Dedifferentiated amniotic fluid mesenchymal stem cell (primary cell): ENCODE results near the gene NPAS3.
"Not testable (repeated sequence)": the region's sequence is repeated elsewhere in the genome, so short reads cannot be mapped to it uniquely, and the experiment has no call there.

Source experiments
- DNase-seq: peaks from one replicate; pipeline ENCODE4 v3.0.0-alpha.2; 2016; ENCODE audit errors: extremely low spot score

NPAS3 gene

DNA sequence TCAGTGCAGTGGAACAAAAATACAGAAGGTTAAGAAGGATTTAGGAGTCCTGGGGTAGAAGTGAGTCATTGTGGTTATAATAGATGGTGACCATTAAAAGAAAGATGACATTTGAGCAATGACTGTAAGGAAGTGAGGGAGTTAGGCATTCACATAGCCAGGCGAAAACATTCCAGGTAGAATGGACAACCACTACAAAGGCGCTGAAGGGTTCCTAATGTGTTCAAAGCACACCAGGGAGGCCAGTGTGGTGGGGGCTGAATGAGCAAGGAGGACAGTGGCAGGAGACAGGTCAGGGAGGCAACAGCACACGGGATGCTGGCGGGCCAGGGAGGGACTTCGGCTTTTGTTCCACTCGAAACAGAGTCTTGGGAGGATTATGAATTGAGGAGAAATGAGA lies 129.9 kb downstream of the NPAS3 start:
- no peak for DNase-seq

DNA sequence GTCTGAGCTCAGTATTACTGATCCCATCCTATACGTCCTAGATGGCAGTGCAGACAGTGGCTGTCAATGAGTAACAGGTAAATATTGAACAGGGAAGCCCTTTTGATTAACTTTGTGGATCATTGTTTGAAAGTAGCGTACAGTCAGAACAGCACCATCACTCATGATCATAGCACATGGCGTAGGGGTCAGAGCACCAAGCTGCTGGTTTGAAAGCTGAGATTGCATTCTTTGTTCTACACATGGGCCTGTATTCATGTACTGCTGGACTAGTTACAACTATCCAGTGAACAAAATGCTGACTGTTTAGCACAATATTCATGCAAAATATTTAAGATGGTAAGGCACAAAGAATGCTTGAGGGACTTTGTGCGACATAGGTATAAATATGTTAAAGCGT lies 131.8 kb downstream of the NPAS3 start:
- DNase-seq = no peak

GRCh38 chr14:33073023-33073422 lies 134.3 kb downstream of the NPAS3 start:
- no peak for DNase-seq

DNA sequence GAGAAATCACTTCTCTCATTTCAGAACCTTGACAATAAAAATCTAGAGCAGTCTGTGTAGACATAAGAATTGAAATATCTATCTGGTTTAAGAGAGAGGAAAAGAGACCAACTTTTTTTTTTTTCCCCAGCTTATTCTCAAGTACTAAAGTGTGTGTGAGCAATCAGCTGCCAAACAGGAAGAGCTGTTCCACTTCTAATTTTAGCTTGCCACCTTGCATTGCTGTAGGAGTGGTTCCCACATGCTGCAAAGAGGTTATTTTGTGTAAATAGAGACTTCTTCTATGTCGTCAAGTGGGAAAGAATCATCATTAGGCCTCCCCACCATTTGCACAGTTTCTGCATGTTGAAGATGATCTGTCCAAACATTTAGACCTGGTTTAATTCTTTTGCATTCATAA lies 142.6 kb downstream of the NPAS3 start:
- no peak for DNase-seq

- no peak for DNase-seq
Observed at GRCh38 chr14:33085799-33086198, 147.1 kb downstream of the NPAS3 start.

- not testable (repeated sequence) for DNase-seq
Observed at GRCh38 chr14:33088274-33088673, 149.6 kb downstream of the NPAS3 start.

DNA sequence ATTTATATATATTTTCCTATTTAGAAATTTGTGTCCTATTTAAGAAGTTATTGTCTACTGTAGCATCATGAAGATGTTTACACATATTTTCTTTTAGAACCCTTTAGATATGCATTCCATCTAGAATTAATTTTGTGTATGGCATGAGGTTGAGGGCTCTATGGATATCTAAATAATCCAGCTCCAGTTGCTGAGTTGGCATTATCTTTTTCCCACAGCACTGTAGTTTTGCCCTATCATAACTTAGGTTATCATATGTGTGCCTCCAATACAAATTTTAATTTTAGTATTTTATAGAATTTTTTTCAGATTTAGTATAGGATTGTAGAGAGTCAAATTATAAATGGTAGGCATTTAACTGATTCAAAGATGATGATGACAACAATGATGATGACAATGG lies 159.3 kb downstream of the NPAS3 start:
- DNase-seq = no peak

- no peak for DNase-seq
Observed at GRCh38 chr14:33103489-33103888, 164.8 kb downstream of the NPAS3 start.

GRCh38 chr14:33103966-33104365 lies 165.3 kb downstream of the NPAS3 start:
- DNase-seq = no peak

- DNase-seq = no peak
Observed at GRCh38 chr14:33110737-33111443, 172.2 kb downstream of the NPAS3 start.

DNA sequence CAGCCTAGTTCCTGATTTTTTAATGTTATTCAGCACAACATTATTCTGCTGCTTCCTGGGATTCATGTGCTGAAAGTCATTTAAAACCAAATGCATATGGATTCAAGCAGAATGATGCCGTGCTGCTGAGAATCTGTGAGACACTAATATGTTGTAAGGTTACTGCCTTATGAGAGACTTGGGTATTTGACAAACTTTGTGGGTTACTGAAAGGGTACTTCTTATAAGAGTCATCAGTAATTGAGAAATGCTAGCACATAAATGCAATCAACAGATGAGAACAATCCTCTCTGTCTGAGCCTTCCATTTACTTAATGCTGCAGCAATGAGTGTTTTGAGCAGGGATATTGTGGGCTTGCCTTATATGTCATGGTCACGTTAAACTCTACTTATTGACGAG lies 175.7 kb downstream of the NPAS3 start:
- no peak for DNase-seq

DNA sequence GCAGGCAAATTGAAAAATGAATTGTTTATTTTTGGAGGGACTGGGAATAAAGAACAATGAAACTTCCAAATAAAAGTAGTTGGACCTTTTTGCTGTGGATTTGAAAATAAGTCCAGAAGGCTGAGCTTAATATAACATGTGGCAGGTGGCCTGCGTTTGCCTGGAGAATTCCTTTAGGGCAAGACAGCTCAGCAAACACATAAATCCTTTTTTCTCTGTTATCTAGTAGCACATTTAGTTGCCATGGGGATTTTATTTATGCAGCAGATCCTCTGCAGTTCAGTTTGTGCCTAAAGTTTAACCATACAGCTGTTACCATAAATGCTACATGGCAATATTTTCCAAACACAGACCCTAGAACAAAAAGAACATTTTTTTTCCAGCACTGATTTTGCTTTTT lies 180.0 kb downstream of the NPAS3 start:
- no peak for DNase-seq

- no peak for DNase-seq
Observed at GRCh38 chr14:33120341-33120740, 181.7 kb downstream of the NPAS3 start.

DNA sequence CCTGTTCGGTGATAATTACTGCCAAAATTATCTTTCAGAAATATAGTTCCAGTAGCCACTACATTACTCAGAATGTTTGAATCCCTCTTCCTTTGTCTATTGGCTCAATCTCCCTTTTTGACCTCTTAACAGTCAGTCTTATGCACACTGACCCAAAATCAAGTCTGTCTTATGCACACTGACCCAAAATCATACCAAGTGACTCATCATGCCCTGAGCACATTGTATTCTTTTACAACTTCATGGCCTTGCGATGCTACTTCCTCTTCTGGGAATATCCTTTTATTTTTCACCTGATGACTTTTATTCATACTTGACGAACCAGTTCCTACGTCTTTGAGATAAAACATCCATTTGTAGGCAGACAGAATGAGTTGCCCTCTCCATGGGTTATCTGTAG lies 182.3 kb downstream of the NPAS3 start:
- no peak for DNase-seq

DNA sequence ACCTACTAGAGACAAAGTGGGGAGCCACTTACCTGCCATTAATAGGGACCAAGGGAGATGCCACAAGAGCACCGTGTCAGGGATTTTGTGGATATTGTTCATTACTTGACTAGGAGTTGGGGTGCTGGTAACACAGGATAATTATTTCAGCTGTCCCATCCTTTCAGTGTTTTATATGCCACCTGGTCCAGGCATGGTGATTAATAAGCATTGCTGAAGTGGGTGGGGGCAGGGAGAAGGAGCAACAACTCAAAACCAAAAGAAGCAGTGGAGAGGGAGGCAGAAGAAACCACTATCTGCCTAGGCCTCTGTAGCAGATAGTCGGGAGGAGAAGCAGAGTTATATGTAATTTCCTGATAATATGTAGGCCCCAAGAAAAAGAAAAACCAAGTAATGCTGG lies 184.6 kb downstream of the NPAS3 start:
- DNase-seq = no peak

- no peak for DNase-seq
Observed at GRCh38 chr14:33126433-33126832, 187.8 kb downstream of the NPAS3 start.

- no peak for DNase-seq
Observed at GRCh38 chr14:33127531-33127930, 188.9 kb downstream of the NPAS3 start.

DNA sequence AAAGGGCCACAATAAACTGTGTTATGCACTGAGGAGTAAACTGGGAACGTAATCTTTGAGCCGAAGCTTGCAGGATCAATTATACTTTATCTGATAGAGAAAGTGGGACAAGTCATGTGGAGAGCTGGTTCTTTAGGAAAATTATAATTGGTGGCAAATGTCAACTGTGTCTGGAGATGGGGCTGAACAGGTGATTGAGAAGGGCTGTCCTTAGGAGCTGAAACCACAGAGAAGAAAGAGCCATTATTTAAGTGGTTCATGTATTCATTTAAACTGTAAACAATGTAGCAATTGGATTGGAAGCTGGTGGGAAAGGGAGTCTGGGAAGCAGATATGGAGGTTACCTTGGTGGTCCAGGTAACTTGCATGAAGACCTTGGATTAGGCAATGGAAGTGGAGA lies 193.1 kb downstream of the NPAS3 start:
- no peak for DNase-seq

GRCh38 chr14:33134162-33134561 lies 195.5 kb downstream of the NPAS3 start:
- DNase-seq = no peak

DNA sequence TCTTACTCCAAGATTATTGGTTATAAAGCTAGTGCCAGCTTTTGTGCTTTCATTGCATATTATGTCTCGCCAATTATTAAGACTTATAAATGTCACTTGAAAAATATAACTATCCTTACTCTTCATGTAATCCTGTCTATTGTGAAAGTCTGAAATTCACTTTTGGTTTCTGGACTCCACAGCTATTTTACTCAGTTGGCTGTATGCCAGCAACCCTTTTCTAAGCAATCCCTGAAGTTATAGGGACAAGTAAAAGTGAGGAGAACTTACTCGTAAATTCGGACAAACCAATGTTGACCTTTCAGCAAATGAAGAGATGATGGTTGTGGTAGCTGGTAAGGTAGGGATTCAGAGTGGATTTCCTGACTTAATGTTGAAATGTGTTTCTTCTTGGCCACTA lies 196.3 kb downstream of the NPAS3 start:
- DNase-seq = no peak

- DNase-seq = no peak
Observed at GRCh38 chr14:33150666-33151428, 212.2 kb downstream of the NPAS3 start.

- no peak for DNase-seq
Observed at GRCh38 chr14:33163109-33163508, 224.4 kb downstream of the NPAS3 start.

GRCh38 chr14:33163600-33163999 lies 224.9 kb downstream of the NPAS3 start:
- no peak for DNase-seq
